Mucosa of descending colon (tissue), 3 donors: ENCODE data around the gene NDUFC1. TPM values are rescaled to one million over a fixed set of nuclear protein-coding genes. Genes with fewer than 3 reads are reported as not detected.
"Not testable (repeated sequence)": the region's sequence is repeated elsewhere in the genome, so short reads cannot be mapped to it uniquely, and the experiment has no call there.

Experiments
- ATAC-seq: fragments of 200-7000 bp; cut with Tn5 transposase; one replicate; pipeline ENCODE4 v1.9.1; 2020; ENCODE audit warnings: mild to moderate bottlenecking, moderate library complexity
- DNase-seq, 3 donors: peaks; one replicate each; pipeline ENCODE4 v3.0.0-alpha.2; 2020
- H3K36me3 ChIP-seq: fragments of 200-600 bp; one replicate; pipeline ENCODE4 v1.8.0; 2021; ENCODE audit warnings: low read depth, mild to moderate bottlenecking
- H3K4me1 ChIP-seq: fragments of 200-600 bp; one replicate; pipeline ENCODE4 v1.8.0; 2021; ENCODE audit warnings: low read depth, mild to moderate bottlenecking
- H3K4me3 ChIP-seq: fragments of 200-600 bp; one replicate; pipeline ENCODE4 v1.8.0; 2021; ENCODE audit warnings: mild to moderate bottlenecking
- H3K9me3 ChIP-seq: fragments of 200-600 bp; one replicate; pipeline ENCODE4 v1.8.0; 2021; ENCODE audit warnings: mild to moderate bottlenecking
- CTCF ChIP-seq: fragments of 200-600 bp; IDR thresholded peaks from one replicate; pipeline ENCODE4 v1.8.0; 2022; ENCODE audit warnings: antibody characterized with exemption, mild to moderate bottlenecking
- intact Hi-C, 2 donors: fragments of 100-400 bp; cut with DNase I in 1 of 2; cut with micrococcal nuclease in 1 of 2; formaldehyde crosslinking; loops; one replicate each; pipeline versions ENCODE4 v1.11.0 to v1.11.1; 2022; cut with DNase I, micrococcal nuclease
- total RNA-seq, 3 donors: library from RNA; stranded (reverse); fragmentation: NEBNext Ultra II Directional in 2 of 3; extraction: Animal tissue kit (Norgen Biotek cat#: 25700) in 2 of 3; gene quantifications; one replicate each; pipeline versions ENCODE4 v1.2.1 to v1.2.4, GENCODE V29; 2021 to 2023
- donor health status: DM: no; HTN: no; CAD: no; lungs with moderate emphysema.
- donor health status: DM: no; HTN: no; CAD: no.
- donor health status: DM: no; HTN: yes; CAD: no.

The NDUFC1 gene
- total RNA-seq, 3 donors from 2014 or later: 68.0 to 89.3 (median 85.8) TPM

GRCh38 chr4:139315221-139315675 lies 13.0 kb upstream of the NDUFC1 start:
- Histone ChIP-seq H3K4me1 (peaks cover 25% of the 10 kb centered on the region), H3K36me3 (no peaks in the 10 kb centered on the region), H3K9me3 (no peaks in the 10 kb centered on the region), H3K4me3 (no peak overlapping the region)
- no peak for ATAC-seq
- TF ChIP-seq CTCF: no peak
- intact Hi-C loops: no loop called here
- DNase-seq: no peak

GRCh38 chr4:139314047-139314800 lies 11.9 kb upstream of the NDUFC1 start:
- Histone ChIP-seq H3K4me3 (no peak overlapping the region), H3K4me1 (peaks cover 25% of the 10 kb centered on the region), H3K36me3 (no peaks in the 10 kb centered on the region), H3K9me3 (no peaks in the 10 kb centered on the region)
- ATAC-seq: no peak
- no peak for DNase-seq
- TF ChIP-seq CTCF: no peak
- intact Hi-C loops: no loop called here

GRCh38 chr4:139313414-139313813 lies 11.1 kb upstream of the NDUFC1 start:
- intact Hi-C loops, ATAC-seq, H3K9me3 ChIP-seq, H3K36me3 ChIP-seq, H3K4me3 ChIP-seq, DNase-seq: not testable (repeated sequence)
- H3K4me1 ChIP-seq: peaks cover 25% of the 10 kb centered on the region

GRCh38 chr4:139312552-139313332 lies 10.5 kb upstream of the NDUFC1 start:
- Histone ChIP-seq H3K9me3 (no peaks in the 10 kb centered on the region), H3K4me3 (no peak overlapping the region), H3K4me1 (peaks cover 25% of the 10 kb centered on the region), H3K36me3 (no peaks in the 10 kb centered on the region)
- TF ChIP-seq CTCF: no peak
- no peak for DNase-seq
- no peak for ATAC-seq
- intact Hi-C loops: no loop called here

- H3K4me1 ChIP-seq: peaks cover 25% of the 10 kb centered on the region
- no peaks in the 10 kb centered on the region for H3K9me3 ChIP-seq
- intact Hi-C loops: no loop called here
- no peak for TF ChIP-seq CTCF
- ATAC-seq: no peak
- H3K36me3 ChIP-seq: no peaks in the 10 kb centered on the region
- DNase-seq: no peak
- no peak overlapping the region for H3K4me3 ChIP-seq
These were observed 9.6 kb upstream of the NDUFC1 start for GRCh38 chr4:139311909-139312308.

GRCh38 chr4:139304920-139305319 lies 2.6 kb upstream of the NDUFC1 start:
- ATAC-seq: no peak
- H3K4me3 ChIP-seq: no peak overlapping the region
- H3K36me3 ChIP-seq: peaks cover 5% of the 10 kb centered on the region
- no peak for DNase-seq
- no peak for TF ChIP-seq CTCF
- H3K4me1 ChIP-seq: peaks cover 14% of the 10 kb centered on the region
- no peaks in the 10 kb centered on the region for H3K9me3 ChIP-seq
- intact Hi-C loops: no loop called here
